Parathyroid adenoma (tissue), 2 donors: ENCODE data around the gene CAP1.

Experiments used
- H2AFZ ChIP-seq: fragments of 300-600 bp; sonication (generic); one replicate; pipeline ENCODE4 v1.7.0; 2017; ENCODE audit warnings: antibody characterized with exemption, mild to moderate bottlenecking
- H3K27ac ChIP-seq: fragments of 300-600 bp; sonication (generic); one replicate; pipeline ENCODE4 v1.7.0; 2017
- H3K27me3 ChIP-seq: fragments of 300-600 bp; sonication (generic); one replicate; pipeline ENCODE4 v1.7.0; 2017; ENCODE audit warnings: low read length; ENCODE audit not compliant: control insufficient read depth, insufficient read depth
- H3K36me3 ChIP-seq: fragments of 300-600 bp; sonication (generic); one replicate; pipeline ENCODE4 v1.7.0; 2017; ENCODE audit warnings: low read length; ENCODE audit not compliant: control insufficient read depth, insufficient read depth
- H3K4me1 ChIP-seq: fragments of 300-600 bp; sonication (generic); one replicate; pipeline ENCODE4 v1.7.0; 2017; ENCODE audit warnings: control low read depth
- H3K4me2 ChIP-seq: fragments of 300-600 bp; sonication (generic); one replicate; pipeline ENCODE4 v1.7.0; 2017; ENCODE audit warnings: low read length
- H3K4me3 ChIP-seq: fragments of 300-600 bp; sonication (generic); one replicate; pipeline ENCODE4 v1.7.0; 2017; ENCODE audit warnings: low read depth, low read length
- H3K79me2 ChIP-seq: fragments of 300-600 bp; sonication (generic); one replicate; pipeline ENCODE4 v1.7.0; 2017; ENCODE audit warnings: control low read depth
- H3K9ac ChIP-seq: fragments of 300-600 bp; sonication (generic); one replicate; pipeline ENCODE4 v1.7.0; 2017; ENCODE audit warnings: mild to moderate bottlenecking
- H3K9me3 ChIP-seq: fragments of 300-600 bp; sonication (generic); one replicate; pipeline ENCODE4 v1.7.0; 2017; ENCODE audit warnings: low read length; ENCODE audit not compliant: control insufficient read depth
- TF ChIP-seq, protein P1 (sequence below): fragments of 300-600 bp; sonication (generic); IDR thresholded peaks from one replicate; pipeline ENCODE4 v1.7.0; 2017; ENCODE audit warnings: antibody characterized with exemption, mild to moderate bottlenecking
- donor health status: primary hyperparathyroidism.

CAP1 gene

DNA sequence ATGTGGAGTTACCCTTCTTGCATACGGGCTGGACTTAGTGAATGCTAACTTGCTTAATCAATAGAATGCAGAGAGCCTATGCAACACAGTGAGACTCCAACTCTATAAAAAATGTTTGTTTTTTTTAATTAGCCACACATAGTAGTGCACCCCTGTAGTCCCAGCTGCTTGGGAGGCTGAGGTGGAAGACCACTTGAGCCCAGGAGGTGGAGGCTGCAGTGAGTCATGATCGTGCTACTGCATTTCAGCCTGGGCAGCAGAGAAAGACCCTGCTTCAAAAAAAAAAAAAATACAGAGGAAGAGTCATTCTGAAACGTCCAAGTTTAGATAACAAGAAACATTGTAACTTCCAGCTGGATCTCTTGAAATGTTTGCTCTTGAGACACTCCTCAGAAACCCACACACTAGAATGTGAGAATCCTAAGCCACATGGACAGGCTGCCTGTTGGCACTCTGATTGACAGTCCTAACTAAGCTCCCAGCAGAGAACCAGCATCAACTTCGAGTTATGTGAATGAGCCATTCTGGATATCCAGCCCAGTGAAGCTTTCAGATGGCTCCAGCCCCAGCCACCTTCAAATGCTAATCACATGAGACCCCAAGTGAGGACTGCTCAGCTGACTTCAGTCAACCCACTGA, 20.0 kb upstream of the CAP1 start:
- Histone ChIP-seq H3K9me3 (no peaks in the 10 kb centered on the region), H3K27me3 (no peaks in the 10 kb centered on the region), H3K4me1 (no peaks in the 10 kb centered on the region), H3K4me2 (no peak overlapping the region), H2AFZ (no peak overlapping the region), H3K4me3 (no peak overlapping the region), H3K9ac (no peak overlapping the region), H3K79me2 (no peaks in the 10 kb centered on the region), H3K27ac (no peak overlapping the region), H3K36me3 (no peaks in the 10 kb centered on the region)
- TF ChIP-seq, protein P1, sequence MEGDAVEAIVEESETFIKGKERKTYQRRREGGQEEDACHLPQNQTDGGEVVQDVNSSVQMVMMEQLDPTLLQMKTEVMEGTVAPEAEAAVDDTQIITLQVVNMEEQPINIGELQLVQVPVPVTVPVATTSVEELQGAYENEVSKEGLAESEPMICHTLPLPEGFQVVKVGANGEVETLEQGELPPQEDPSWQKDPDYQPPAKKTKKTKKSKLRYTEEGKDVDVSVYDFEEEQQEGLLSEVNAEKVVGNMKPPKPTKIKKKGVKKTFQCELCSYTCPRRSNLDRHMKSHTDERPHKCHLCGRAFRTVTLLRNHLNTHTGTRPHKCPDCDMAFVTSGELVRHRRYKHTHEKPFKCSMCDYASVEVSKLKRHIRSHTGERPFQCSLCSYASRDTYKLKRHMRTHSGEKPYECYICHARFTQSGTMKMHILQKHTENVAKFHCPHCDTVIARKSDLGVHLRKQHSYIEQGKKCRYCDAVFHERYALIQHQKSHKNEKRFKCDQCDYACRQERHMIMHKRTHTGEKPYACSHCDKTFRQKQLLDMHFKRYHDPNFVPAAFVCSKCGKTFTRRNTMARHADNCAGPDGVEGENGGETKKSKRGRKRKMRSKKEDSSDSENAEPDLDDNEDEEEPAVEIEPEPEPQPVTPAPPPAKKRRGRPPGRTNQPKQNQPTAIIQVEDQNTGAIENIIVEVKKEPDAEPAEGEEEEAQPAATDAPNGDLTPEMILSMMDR: no peak

DNA sequence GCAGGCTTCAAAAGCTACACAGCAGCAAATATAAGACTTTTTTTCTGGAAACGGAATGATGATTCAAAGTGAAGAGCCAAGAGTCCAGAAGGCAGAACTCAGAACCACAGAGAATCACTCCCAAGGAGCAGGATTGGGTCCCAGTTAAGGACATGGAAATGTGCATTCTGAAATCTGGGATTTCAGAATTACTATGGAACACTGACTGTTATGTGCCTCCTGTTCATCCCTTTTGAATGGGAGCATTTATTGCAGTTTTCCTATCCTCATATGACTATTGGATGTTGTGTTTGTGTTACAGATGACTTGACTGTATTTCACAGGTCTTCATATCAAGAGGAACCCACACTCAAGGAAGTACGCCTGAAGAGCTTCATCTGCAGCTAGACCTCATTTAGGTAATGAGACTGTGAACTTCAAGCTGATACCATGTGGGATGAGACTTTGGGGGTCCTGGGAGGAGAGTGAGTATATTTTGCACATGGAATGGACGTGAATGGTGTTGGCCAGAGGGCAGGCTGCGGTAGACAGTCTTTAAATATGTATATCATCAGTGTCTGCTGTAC, 17.1 kb upstream of the CAP1 start:
- Histone ChIP-seq H3K27ac (no peak overlapping the region), H3K9me3 (no peaks in the 10 kb centered on the region), H3K79me2 (no peaks in the 10 kb centered on the region), H3K27me3 (no peaks in the 10 kb centered on the region), H2AFZ (no peak overlapping the region), H3K4me3 (no peak overlapping the region), H3K9ac (no peak overlapping the region), H3K36me3 (no peaks in the 10 kb centered on the region), H3K4me1 (no peaks in the 10 kb centered on the region), H3K4me2 (no peak overlapping the region)
- TF ChIP-seq, protein P1: no peak

DNA sequence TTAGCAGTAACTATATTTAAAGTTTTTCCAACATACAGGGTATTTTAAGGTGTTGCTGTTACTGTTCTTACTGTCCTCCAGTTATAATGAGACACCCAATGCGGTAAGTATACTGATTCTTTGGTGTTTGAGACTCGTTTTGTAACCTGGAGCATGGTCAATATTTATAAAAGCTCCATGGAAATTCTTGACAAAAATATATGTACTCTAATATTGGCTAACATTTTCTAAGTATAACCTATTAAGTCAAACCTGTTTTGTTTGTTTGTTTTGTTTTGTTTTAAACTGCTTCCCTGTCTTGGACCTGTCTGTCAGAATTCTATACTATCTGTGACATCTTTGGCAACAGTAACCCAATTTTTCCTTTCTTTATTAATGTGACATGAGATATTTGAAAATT, 15.9 kb upstream of the CAP1 start:
- H3K27ac ChIP-seq: no peak overlapping the region
- TF ChIP-seq, protein P1: no peak

DNA sequence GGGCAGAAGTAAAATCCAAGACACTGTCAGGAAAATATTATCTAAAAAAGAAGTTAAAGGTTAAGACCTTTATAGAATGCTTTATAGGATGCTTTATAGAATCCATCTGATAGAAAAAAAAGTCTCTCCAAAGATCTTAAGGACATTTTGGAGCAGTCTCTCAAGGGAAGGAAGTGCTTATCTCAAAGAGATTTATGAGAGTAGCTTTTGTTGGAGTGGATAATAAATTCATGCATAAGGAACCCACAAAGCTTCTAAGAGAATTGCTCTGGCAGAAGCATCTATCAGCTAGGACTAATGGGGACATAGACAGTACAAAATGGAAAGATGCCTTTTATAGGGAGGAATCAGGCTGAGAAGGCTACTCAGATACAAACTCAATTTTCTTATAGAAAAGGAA, 12.9 kb upstream of the CAP1 start:
- Histone ChIP-seq H2AFZ (no peak overlapping the region), H3K79me2 (no peaks in the 10 kb centered on the region), H3K27me3 (no peaks in the 10 kb centered on the region), H3K27ac (no peak overlapping the region), H3K4me2 (no peak overlapping the region), H3K36me3 (no peaks in the 10 kb centered on the region), H3K4me1 (no peaks in the 10 kb centered on the region), H3K4me3 (no peak overlapping the region), H3K9me3 (no peaks in the 10 kb centered on the region), H3K9ac (no peak overlapping the region)
- TF ChIP-seq, protein P1: no peak

More for the DNA sequence above, 15.9 kb upstream of the CAP1 start:
- Histone ChIP-seq H3K36me3 (no peaks in the 10 kb centered on the region), H3K9me3 (no peaks in the 10 kb centered on the region), H3K79me2 (no peaks in the 10 kb centered on the region), H3K27me3 (no peaks in the 10 kb centered on the region), H3K4me1 (no peaks in the 10 kb centered on the region), H3K4me3 (no peak overlapping the region), H3K9ac (no peak overlapping the region), H3K4me2 (no peak overlapping the region), H2AFZ (no peak overlapping the region)

- Histone ChIP-seq H2AFZ (no peak overlapping the region), H3K27ac (no peak overlapping the region), H3K9ac (no peak overlapping the region), H3K36me3 (no peaks in the 10 kb centered on the region), H3K4me1 (no peaks in the 10 kb centered on the region), H3K4me3 (no peak overlapping the region), H3K4me2 (no peak overlapping the region), H3K27me3 (no peaks in the 10 kb centered on the region), H3K79me2 (no peaks in the 10 kb centered on the region), H3K9me3 (no peaks in the 10 kb centered on the region)
- TF ChIP-seq, protein P1: no peak
Observed at GRCh38 chr1:40029608-40030007, 10.9 kb upstream of the CAP1 start.
